Esophagus squamous epithelium (tissue), 4 donors: Measurements from ENCODE around the gene NUDT3.

ENCODE experiments used
- POLR2A ChIP-seq, 4 donors: fragments of 450-650 bp; IDR thresholded peaks; one replicate each; pipeline ENCODE4 v1.6.1; 2017; ENCODE audit warnings: antibody characterized with exemption in 4 of 4, mild to moderate bottlenecking in 4 of 4, moderate library complexity in 3 of 4
- TF ChIP-seq, protein P1 (sequence below), 6 experiments: fragments of 450-650 bp in 4 of 6; fragments of 200-600 bp in 2 of 6; sonication (generic) in 2 of 6; IDR thresholded peaks; one replicate each; pipeline ENCODE4 v1.5.1; 2016 to 2019; ENCODE audit warnings: antibody characterized with exemption in 6 of 6, mild to moderate bottlenecking in 4 of 6, moderate library complexity in 4 of 6

DNA sequence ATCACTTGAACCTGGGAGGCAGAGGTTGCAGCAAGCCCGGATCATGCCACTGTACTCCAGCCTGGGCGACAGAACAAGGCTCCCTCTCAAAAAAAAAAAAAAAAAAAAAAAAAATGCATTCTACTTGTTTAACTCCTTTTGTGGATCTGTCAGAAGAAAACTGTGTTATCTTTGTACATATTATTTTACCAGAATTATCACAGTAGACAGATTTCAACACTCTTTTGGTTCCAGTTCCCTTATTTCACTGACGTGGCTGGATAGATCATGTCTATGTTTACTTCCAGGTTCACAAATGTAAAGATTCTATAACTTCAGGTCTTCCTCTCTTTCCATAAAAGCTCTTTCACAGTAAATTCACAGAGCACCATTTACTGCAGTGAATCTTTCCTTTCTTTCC is 18.4 kb downstream of the NUDT3 start:
- TF ChIP-seq, protein P1, sequence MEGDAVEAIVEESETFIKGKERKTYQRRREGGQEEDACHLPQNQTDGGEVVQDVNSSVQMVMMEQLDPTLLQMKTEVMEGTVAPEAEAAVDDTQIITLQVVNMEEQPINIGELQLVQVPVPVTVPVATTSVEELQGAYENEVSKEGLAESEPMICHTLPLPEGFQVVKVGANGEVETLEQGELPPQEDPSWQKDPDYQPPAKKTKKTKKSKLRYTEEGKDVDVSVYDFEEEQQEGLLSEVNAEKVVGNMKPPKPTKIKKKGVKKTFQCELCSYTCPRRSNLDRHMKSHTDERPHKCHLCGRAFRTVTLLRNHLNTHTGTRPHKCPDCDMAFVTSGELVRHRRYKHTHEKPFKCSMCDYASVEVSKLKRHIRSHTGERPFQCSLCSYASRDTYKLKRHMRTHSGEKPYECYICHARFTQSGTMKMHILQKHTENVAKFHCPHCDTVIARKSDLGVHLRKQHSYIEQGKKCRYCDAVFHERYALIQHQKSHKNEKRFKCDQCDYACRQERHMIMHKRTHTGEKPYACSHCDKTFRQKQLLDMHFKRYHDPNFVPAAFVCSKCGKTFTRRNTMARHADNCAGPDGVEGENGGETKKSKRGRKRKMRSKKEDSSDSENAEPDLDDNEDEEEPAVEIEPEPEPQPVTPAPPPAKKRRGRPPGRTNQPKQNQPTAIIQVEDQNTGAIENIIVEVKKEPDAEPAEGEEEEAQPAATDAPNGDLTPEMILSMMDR (IDR thresholded peaks at IDR 0.05) = no peak
- no peak for TF ChIP-seq POLR2A (IDR thresholded peaks at IDR 0.05)
